Pons (tissue), 1 donor: ENCODE measurements around the gene MAPKAPK2.
"Not testable (repeated sequence)": the region's sequence is repeated elsewhere in the genome, so short reads cannot be mapped to it uniquely, and the experiment has no call there.

Experiments
- DNase-seq: peaks from one replicate; pipeline ENCODE4 v3.0.0-alpha.2; 2016; ENCODE audit warnings: low spot score

Gene MAPKAPK2

DNA sequence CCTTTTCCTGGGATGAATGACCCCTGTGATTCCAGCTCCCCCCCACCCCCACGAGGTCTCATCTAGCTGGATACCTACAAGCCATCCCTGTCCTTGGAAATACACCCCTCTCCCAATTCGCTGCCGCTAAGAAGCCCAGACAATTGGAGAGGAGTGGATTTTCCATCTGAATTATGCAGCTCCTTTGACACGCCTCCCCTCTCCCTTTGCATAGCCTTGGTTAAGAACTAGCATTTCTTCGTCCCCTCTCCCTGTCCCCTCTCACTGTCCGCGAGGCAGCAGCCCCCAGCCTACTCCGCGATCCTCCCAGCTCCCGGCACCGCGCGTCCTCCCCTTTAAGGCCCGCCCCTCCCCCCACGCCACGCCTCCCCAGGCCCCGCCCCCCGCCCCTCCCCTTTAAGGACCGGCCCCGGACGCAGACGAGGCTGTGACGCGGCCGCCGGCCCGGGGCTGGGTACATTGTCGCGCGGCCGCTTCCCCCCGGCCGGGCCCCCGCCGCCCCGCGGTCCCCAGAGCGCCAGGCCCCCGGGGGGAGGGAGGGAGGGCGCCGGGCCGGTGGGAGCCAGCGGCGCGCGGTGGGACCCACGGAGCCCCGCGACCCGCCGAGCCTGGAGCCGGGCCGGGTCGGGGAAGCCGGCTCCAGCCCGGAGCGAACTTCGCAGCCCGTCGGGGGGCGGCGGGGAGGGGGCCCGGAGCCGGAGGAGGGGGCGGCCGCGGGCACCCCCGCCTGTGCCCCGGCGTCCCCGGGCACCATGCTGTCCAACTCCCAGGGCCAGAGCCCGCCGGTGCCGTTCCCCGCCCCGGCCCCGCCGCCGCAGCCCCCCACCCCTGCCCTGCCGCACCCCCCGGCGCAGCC is at the start of gene MAPKAPK2:
Gene MAPKAPK2 (plus strand): TSS at position 428 of the 856 bp plus-strand sequence. CDS start 325 bp downstream, at position 753.
- peak; percentile 69 for DNase-seq

DNA sequence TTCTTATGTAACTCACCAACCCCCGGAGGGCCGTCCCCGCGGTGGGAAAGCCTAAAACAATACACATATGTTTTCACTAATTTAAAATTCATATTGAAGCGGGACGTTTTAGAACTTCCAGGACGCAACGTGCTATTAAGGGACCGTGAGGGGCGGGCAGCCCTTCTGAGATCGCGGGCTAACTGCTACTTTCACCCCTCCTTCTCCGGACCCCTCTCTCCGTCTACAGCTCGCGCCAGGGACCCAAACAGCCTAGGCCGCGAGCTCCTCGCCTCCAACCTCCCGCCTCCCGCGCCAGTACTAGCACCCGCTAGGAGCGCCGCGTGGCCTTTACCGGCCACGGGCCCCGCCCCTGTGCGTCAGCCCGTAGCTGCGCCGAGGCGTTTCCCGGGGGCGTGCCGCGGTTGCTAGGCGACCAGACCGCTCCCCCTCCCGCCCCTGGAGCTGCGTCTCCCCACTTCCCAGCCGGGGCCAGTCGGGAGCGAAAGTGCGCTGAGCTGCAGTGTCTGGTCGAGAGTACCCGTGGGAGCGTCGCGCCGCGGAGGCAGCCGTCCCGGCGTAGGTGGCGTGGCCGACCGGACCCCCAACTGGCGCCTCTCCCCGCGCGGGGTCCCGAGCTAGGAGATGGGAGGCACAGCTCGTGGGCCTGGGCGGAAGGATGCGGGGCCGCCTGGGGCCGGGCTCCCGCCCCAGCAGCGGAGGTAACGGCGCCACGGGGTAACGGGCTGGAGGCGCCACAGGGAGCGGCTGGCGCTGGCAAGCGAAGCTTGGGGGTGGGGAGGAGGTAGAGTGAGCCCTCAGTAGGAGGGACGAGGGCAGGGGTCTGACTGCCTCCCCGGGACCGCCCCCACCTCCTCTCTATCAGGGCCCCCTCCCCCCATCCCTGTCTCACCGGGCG is 49.4 kb upstream of the MAPKAPK2 start, which contains the start of gene DYRK3:
Gene DYRK3 (plus strand): TSS at position 457 of the 898 bp plus-strand sequence. CDS start 168 bp downstream, at position 625.
- DNase-seq, result peak; percentile 84

DNA sequence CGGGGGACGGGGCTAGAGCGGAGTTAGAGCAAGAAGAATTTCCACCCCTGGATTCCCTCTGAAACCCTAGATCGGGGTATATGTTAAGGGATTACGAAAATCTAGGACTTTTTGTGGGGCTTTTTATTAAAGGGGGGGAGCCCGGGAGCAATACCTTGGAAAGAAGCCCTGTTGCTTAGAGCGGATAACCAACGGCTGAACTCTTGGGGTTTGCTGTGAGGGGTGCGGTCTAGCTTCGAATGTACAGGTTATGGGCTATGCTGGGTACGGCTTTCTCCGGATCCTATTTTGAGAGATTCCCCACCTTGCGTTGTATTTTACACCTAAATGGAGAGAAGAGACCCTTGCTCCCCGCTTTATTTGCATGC is 48.7 kb upstream of the MAPKAPK2 start:
- DNase-seq, result no peak

DNA sequence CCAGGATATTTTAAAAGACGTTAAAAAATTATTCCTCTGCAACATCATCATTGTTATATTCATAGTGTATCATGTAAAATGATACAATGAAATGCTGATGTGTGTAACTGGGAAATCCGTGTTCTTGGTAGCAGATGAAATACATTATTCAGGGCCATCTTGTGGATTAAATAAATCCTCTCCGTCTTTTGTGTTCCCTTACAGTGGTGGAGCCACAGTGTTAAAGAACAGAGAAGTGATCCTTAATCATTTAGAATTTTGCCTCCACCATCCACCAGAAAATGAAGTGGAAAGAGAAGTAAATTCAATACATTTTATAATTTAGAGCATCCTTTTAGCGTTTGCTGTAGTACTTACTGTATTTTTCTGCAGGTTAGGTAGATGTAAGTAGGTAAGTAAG is 48.0 kb upstream of the MAPKAPK2 start:
- DNase-seq, result no peak

DNA sequence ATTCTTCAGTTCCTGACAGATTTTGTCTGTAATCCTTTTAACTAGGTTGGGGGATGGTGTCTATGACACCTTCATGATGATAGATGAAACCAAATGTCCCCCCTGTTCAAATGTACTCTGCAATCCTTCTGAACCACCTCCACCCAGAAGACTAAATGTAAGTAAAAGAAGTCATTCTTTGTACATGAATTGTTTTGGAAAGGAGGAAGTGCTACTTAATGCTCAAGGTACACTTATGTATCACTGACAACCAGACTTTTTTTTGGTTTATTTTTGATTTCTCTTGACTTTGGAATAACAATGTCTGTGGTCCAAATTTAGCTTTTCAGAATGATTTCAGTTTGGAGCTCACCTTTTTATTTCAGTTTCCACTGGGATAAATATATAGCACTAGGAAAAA is 47.1 kb upstream of the MAPKAPK2 start:
- DNase-seq, result no peak

DNA sequence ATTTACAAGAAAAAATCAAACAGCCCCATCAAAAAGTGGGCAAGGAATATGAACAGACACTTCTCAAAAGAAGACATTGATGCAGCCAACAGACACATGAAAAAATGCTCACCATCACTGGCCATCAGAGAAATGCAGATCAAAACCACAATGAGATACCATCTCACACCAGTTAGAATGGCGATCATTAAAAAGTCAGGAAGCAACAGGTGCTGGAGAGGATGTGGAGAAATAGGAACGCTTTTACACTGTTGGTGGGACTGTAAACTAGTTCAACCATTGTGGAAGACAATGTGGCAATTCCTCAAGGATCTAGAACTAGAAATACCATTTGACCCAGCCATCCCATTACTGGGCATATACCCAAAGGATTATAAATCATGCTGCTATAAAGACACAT is 42.6 kb upstream of the MAPKAPK2 start:
- not testable (repeated sequence) for DNase-seq

DNA sequence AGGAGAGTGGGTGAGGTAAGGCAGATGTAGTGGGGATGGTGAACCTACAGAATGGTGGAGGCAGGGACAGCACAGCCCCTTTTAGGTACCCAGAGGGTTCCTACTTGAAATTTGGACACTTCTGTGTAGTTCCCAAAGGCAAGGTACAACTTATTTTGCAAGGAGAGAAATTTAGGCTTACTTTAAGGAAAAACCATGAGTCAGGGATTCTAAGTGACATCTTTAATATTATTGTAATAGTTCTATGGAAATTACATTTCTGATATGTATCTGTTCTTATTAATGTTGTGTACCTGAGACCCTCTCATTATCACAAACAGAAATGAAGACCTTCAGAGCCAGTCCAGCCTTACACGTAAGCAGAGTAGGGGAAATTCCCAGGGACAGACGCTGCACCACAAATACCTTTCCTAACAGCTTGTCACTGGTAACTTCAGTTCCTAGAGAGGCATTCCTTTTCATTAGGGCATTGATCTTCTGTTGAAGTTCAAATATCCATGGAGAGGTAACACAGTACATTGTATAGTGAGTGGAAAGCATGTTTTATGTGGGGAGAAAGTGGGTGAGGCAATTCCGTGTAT is 41.5 kb upstream of the MAPKAPK2 start:
- DNase-seq, result no peak

DNA sequence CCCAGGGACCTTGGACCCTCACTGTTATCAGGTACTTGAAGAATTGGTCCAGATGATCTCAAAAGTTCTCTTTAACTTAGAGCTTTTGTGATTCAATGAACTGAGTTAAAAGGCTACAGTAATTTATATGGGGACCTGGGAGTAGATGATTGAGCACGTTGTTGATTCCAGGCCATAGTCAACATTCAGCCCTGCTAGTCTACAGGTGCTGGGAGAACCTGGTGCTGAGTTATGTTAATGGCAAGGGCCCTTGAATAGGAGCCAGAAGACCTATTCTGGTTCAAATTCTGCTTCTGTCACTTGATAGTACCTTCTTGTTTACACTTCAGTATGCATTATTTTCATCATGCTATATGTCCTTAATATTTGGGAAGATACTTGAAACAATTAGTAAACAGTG is 38.2 kb upstream of the MAPKAPK2 start:
- no peak for DNase-seq

DNA sequence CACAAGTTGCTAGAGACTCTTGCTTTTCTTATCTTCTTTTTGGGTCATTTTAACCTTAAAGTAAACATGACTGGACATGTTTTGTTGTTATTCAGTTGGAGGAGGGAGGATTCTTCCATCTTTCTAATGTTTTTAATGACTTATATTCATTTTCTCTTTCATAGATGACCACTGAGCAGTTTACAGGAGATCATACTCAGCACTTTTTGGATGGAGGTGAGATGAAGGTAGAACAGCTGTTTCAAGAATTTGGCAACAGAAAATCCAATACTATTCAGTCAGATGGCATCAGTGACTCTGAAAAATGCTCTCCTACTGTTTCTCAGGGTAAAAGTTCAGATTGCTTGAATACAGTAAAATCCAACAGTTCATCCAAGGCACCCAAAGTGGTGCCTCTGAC is 37.5 kb upstream of the MAPKAPK2 start:
- DNase-seq, result no peak

DNA sequence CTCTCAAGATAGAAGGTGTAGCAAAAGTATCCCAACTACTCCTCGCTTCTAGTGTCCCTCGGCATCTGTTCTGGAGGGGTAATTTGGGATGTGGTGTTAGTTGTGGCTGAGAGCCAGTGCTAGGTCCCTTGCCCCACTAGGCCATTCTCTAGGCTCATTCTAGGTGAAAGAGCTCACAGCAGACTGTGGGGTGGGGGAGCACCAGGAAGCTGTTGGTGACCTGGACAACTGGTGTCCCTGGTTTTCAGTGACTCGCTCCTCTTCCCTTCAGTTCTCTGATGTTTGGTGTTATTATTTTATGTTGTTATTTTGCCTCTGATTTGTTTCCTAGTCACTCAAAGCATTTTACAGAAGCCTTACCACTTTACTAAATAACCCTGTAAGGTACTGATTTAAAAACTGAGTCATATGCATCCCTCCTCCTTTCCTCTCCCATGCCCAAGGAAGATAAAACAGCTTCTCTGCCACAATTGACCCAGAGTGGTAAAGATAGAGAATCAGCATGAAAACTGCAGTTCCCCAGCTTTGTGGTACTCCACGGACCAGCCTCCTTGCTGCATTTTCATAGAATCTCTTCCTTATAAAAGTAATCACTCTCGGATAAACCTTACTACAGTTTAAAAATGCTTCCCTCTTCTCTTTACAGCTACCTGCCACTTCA is 35.3 kb upstream of the MAPKAPK2 start:
- no peak for DNase-seq

DNA sequence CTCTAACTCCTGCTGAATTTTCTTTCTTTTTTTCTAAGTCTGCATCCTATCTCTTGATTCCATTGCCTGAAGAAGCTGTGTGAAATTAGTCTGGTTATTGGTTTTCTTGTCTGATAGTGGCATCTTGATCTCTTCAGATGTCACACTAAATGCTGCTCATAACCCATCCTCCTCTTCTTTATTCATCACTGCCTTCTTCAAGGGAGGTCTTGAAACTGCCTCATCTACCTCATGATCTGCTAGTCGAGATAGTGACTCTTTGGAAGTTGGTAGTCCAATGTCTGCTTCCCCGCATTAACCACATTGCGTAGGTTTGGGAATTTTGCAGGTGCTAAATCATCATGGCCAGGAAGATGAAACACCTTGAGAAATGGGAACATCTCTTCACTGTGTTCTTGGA is 33.7 kb upstream of the MAPKAPK2 start:
- no peak for DNase-seq

DNA sequence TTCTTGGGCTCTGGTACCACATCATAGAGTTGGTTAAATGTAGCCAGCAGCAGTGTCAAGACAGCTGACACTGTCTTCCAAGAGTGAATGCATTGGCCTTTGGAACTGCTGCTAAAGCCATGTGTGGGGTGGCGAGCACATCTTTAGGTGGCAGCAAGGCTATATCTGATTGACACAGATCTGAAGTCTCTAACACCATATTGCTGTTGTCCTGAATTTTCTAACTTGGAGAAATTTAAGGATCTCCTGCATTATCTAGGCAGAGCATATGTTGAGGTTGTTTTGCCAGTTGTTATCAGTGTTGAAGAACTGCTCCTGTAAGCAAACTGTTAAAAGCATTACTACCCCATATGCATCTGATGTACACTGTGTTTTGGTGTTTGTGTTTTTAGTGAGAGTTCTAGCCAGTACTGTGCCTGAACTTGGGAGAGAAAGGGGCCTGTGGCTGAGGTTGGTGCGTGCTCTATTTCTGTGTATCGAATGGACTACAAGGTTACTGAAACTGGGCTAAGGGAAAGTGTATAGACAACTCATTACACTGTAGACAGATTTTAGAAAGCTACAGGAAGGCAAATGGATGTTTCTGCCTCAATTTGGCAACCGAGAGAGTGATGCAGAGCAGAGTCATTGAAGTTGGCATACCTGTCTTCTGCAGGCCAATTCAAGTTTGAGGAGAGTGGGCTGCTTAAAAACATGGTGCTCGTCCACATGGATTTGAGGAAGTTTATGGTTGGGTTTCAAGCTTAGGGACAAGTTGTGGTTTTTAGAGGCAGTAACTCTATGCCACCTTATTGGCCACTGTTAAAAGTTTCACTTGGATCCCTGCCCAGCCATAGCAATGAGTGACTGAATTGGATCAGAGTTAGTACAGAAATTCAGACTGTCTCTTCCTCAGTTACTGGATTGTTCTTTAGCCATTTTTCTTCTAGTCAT is 32.5 kb upstream of the MAPKAPK2 start:
- peak; percentile 26 for DNase-seq

DNA sequence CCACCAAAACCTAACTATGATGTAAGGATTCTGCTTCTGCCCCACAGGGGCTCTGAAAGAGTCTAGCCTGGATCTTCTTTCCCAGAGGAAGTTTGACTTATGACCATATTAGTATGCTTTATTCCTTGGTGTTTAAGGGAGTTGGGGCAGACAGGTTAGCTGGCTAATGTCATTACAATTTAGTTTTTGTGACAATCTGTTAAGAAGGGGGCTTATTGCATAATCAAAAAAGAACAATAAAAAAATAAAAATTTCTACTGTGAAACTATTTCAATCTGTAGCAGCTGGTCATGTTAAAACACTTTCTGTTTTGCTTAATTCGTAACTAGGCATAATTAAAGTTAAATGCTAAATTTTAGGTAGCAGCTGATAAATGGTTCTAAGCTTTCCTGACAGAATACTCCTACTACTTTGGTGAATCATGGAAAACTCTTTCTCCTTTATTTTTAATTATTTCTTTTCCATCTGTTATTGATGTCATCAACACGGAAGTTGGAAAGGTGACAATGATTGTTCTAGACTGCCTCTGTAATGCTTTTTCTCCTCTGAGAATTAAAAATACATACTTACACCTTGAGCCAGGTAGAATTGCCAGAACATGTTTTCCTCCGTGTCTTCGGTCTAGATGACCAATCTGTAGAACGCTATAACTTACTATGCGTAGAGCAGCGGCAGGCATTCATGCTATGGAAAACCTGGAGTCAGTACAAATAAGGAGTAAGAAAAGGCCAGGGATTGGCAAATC is 30.8 kb upstream of the MAPKAPK2 start:
- no peak for DNase-seq

DNA sequence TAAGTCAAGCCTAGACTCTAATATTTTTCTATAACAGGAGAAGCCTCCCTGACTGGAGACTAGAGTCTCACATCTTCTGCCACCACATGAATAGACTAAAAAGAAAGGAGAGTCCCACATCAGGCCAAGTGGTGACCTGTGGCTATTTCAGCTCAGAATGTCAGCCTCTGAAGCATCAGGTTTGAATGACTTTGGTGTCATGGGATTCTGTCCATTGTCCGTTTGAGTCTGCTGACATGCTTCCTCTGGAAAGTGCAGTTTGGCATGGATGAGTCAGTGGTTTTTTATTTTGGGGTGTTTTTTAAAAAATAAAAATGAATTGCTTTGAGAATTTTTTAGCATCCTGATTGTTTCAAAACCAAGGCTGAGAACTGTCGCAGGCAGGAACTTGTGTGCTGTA is 29.9 kb upstream of the MAPKAPK2 start:
- DNase-seq, result no peak

DNA sequence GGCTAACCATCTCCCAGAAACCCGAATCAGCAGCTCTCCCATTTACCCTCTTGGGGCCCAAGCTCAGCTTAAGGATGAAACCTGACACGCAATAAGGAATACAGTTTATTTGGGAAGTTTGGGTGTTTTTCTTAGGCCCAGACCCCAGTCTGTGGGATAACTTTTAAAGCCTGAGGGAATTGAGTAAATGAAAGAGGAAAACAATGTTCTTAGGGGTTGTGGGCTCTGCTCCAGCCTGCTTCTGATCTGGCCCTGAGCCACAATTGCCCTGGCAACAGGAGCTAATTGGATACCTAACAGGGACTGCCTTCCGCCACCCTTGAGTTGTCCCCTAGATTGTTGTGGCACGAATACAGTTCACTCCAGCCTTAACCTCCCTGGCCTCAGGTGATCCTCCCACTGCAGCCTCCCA is 29.2 kb upstream of the MAPKAPK2 start:
- no peak for DNase-seq

DNA sequence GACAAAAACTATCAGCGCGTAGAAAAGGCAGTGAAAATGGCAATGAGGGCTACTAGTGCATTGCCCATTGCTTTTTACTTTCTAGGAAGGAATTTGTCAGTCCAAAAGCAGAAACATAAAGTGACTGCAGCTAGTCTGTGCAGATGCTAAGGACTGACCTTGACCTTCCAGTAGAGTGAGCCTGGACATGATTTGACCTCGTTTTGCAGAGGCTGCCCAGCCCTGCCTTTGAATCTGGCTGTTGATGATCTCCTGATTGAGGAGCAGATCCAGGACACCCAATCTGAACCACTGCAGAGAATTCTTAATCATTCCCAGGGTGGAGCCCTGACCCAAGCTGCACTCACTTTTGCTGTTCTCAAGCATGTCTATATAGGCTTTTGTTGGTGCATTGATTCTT is 27.8 kb upstream of the MAPKAPK2 start:
- no peak for DNase-seq

DNA sequence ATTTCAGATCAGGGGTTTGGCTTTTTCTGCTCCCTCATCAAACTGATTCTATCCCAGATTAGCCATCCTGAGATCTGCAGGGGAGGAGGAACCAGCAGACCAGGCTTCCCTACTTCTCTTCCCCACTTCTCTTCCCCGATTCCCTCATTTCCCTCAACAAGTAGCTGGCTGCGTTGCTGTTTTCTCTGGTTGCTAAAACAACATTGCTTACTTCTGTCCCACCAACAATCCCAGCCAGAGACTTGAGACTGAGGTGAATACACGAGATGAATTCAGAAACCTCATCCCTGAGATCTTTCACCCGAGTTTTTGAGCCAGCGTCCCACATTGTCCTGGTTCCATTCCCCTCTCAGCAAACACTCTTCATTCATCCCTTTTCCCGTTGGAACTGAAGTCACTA is 27.0 kb upstream of the MAPKAPK2 start:
- DNase-seq, result no peak

DNA sequence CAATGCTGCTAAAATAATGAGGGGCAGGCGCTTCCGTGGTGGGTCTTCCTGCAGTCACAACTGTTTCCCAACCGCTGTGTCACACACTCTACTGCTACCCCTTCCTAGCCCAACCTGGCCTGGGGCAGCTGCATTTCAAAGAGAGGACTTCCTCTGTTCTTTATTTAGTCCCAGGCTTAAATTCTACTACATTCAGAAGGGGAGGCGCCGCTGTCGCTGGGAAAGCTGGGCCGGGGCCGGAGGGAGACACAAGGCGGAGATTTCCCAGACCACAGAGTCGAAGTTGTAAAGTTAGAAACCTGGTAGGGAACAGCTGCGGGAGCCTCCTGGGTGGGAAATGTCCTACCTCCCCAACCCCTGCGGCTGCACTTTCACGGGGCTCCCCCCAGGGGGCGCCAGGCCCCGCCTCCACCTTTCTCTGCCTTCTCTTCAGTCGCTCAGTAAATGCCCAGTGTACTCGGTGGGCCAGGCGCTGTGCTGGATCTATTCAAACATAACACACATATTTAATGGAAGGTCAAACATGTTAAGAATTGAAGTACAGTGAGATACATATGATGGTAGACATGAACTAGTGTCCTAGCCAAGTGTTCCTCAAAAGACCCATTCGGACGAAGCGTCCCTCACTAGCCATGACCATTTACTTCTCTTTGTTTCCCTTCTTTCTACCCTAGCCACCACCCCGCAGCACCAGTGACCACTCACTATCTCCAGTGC is 26.3 kb upstream of the MAPKAPK2 start:
- no peak for DNase-seq

DNA sequence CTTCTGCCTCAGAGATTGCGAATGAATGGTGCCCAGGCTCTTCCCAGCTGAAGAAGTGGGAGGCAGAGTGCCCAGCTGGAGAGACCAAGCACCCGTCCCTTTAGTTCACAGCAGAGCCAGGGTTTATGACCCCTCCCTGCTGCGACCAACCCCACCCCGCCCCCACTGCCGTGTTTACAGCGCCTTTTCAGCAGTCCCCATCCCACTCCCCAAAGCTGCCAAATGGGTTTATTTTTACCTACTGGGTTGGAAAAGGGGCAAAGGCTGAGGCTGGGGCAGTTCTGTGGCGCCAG is 25.8 kb upstream of the MAPKAPK2 start:
- DNase-seq, result no peak

DNA sequence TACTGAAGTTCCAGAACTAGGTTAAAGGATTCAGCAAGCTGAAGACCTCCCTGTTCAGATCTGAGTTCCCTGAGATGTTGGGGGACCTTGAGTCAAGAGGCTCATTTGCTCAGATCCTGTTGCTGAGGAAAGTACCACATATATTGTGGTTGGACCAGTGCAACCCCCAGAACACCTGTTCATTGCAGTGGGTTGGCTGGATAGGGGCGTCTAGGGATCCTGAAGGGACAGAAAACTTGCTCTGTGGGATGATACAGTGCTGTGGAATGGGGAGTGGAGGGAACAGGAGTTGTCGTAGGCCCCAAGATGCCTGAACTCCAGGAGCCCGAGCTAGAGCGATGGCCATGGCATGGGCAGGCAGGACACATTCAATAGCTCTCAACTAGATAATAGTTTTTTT is 24.6 kb upstream of the MAPKAPK2 start:
- DNase-seq, result no peak
